HCT116 (cell line): Measurements from ENCODE around the gene SESN3. TPM values are rescaled to one million over a fixed set of nuclear protein-coding genes. Genes with fewer than 3 reads are reported as not detected.

Experiments
- ATAC-seq: fragments of 200-7000 bp; cut with Tn5 transposase; 2 replicates; pipeline ENCODE4 v1.9.1; 2020; ENCODE audit warnings: mild to moderate bottlenecking, moderate library complexity
- BruUV-seq: library from RNA; stranded (reverse); fragments of 400-500 nt; replicated peaks from 2 replicates; lab custom pipeline; 2021; lab: Mats Ljungman, UMichigan
- CTCF ChIA-PET: fragments of 300-600 bp; sonication (Branson Sonifier 250); formaldehyde crosslinking; loops from one replicate; lab custom pipeline; 2021; ENCODE audit warnings: antibody characterized with exemption; lab: Charles Lee
- POLR2A ChIA-PET: fragments of 300-600, 350-600 bp; sonication (Branson Sonifier 250); formaldehyde crosslinking; loops from one replicate; lab custom pipeline; 2021; ENCODE audit warnings: antibody characterized with exemption; lab: Charles Lee
- RAD21 ChIA-PET, 2 experiments: fragments of 300-600 bp; sonication (Branson Sonifier 250); formaldehyde crosslinking; loops; one replicate each; lab custom pipeline; 2023; ENCODE audit warnings: low total read pairs in 2 of 2; ENCODE audit not compliant: uncharacterized antibody in 2 of 2, unreplicated experiment in 2 of 2, low non-redundant PET in 1 of 2; lab: Charles Lee
- DNase-seq: peaks from one replicate; pipeline ENCODE4 v3.0.0-alpha.2; 2010; ENCODE audit warnings: low read depth, low spot score
- H2AFZ ChIP-seq: fragments of 200-600 bp; shearing (Covaris generic), sonication (generic); 2 replicates; pipeline ENCODE4 v1.6.1; 2017; ENCODE audit warnings: low read depth, mixed run types, mixed read lengths, antibody characterized with exemption, low read length; ENCODE audit not compliant: poor library complexity, severe bottlenecking
- H3K27ac ChIP-seq: 2 replicates; pipeline ENCODE4 v1.5.1; 2012; ENCODE audit warnings: low read depth, low read length
- H3K27me3 ChIP-seq: fragments of 200-600 bp; sonication (generic); 2 replicates; pipeline ENCODE4 v1.6.1; 2016; ENCODE audit warnings: mixed run types, low read length, mixed read lengths; ENCODE audit not compliant: insufficient read depth
- H3K36me3 ChIP-seq, 2 experiments: fragments of 200-500 bp in 1 of 2; fragments of 200-600 bp in 1 of 2; sonication (Bioruptor generic) in 1 of 2; sonication (generic) in 1 of 2; 2 replicates each; pipeline versions ENCODE4 v1.5.1 to v1.6.1; 2014 to 2016; ENCODE audit warnings: low read length in 2 of 2, inconsistent platforms in 1 of 2, mixed read lengths in 1 of 2, mixed run types in 1 of 2; ENCODE audit not compliant: insufficient read depth in 2 of 2, control insufficient read depth in 1 of 2
- H3K4me1 ChIP-seq, 2 experiments: fragments of 200-600 bp in 1 of 2; sonication (generic) in 1 of 2; 2 replicates each; pipeline versions ENCODE4 v1.5.1 to v1.6.1; 2012 to 2017; ENCODE audit warnings: low read length in 2 of 2, inconsistent platforms in 1 of 2, mild to moderate bottlenecking in 1 of 2, mixed read lengths in 1 of 2, mixed run types in 1 of 2, moderate library complexity in 1 of 2; ENCODE audit not compliant: insufficient read depth in 2 of 2, control insufficient read depth in 1 of 2
- H3K4me2 ChIP-seq: fragments of 200-600 bp; sonication (generic); 2 replicates; pipeline ENCODE4 v1.6.1; 2017; ENCODE audit warnings: mixed run types, low read length, mixed read lengths
- H3K4me3 ChIP-seq, 2 experiments: fragments of 200-600 bp in 1 of 2; sonication (generic) in 1 of 2; replicated peaks in 1 of 2; 2 replicates each; pipeline ENCODE4 v1.5.1; 2011 to 2016; ENCODE audit warnings: low read length in 2 of 2, control low read depth in 1 of 2, low read depth in 1 of 2, mild to moderate bottlenecking in 1 of 2, mixed read lengths in 1 of 2, mixed run types in 1 of 2
- H3K79me2 ChIP-seq: fragments of 200-600 bp; sonication (generic); 2 replicates; pipeline ENCODE4 v1.6.1; 2017; ENCODE audit warnings: mild to moderate bottlenecking, mixed run types, low read length, moderate library complexity, mixed read lengths; ENCODE audit not compliant: insufficient read depth
- H3K9ac ChIP-seq: fragments of 200-600 bp; sonication (generic); 2 replicates; pipeline ENCODE4 v1.6.1; 2016; ENCODE audit warnings: low read length, mixed read lengths
- H3K9me2 ChIP-seq: fragments of 200-600 bp; sonication (generic), shearing (Covaris generic); 2 replicates; pipeline ENCODE4 v1.6.1; 2017; ENCODE audit warnings: mixed run types, mild to moderate bottlenecking, moderate library complexity; ENCODE audit not compliant: insufficient read depth
- H3K9me3 ChIP-seq, 2 experiments: fragments of 200-500 bp in 1 of 2; fragments of 200-600 bp in 1 of 2; sonication (Bioruptor generic) in 1 of 2; sonication (generic) in 1 of 2; 2 replicates each; pipeline ENCODE4 v1.6.1; 2014 to 2017; ENCODE audit warnings: low read length in 2 of 2, mixed read lengths in 2 of 2, inconsistent platforms in 1 of 2, low read depth in 1 of 2, mild to moderate bottlenecking in 1 of 2, mixed run types in 1 of 2, moderate library complexity in 1 of 2; ENCODE audit not compliant: control insufficient read depth in 1 of 2, insufficient read depth in 1 of 2
- H4K20me1 ChIP-seq: fragments of 200-600 bp; sonication (generic), shearing (Covaris generic); 2 replicates; pipeline ENCODE4 v1.6.1; 2017; ENCODE audit warnings: mixed run types, mild to moderate bottlenecking, moderate library complexity; ENCODE audit not compliant: insufficient read depth
- ATF3 ChIP-seq: IDR thresholded peaks from 2 replicates; pipeline ENCODE4 v1.6.1; 2012
- CBX3 ChIP-seq: IDR thresholded peaks from 2 replicates; pipeline ENCODE4 v1.6.1; 2012; ENCODE audit warnings: low read depth
- CTCF ChIP-seq, 3 experiments: fragments of 200-600 bp in 1 of 3; sonication (generic) in 1 of 3; IDR thresholded peaks in 2 of 3; conservative IDR thresholded peaks in 1 of 3; 2 replicates each; pipeline ENCODE4 v1.5.1; 2012 to 2017; ENCODE audit warnings: low read depth in 2 of 3, low read length in 2 of 3, antibody characterized with exemption in 1 of 3, borderline replicate concordance in 1 of 3, control low read depth in 1 of 3, mild to moderate bottlenecking in 1 of 3, mixed read lengths in 1 of 3, mixed run types in 1 of 3, moderate library complexity in 1 of 3; ENCODE audit not compliant: insufficient read depth in 1 of 3
- EGR1 ChIP-seq: IDR thresholded peaks from 2 replicates; pipeline ENCODE4 v1.6.1; 2012; ENCODE audit warnings: low read depth
- ELF1 ChIP-seq: IDR thresholded peaks from 2 replicates; pipeline ENCODE4 v1.6.1; 2012; ENCODE audit warnings: low read depth, borderline replicate concordance
- EZH2 ChIP-seq: fragments of 200-600 bp; sonication (generic); IDR thresholded peaks from 2 replicates; pipeline ENCODE4 v1.6.1; 2017; ENCODE audit warnings: antibody characterized with exemption, mixed run types
- EZH2phosphoT487 ChIP-seq: fragments of 200-600 bp; IDR thresholded peaks from 2 replicates; pipeline ENCODE4 v1.6.1; 2018; ENCODE audit warnings: antibody characterized with exemption, borderline replicate concordance
- FOSL1 ChIP-seq: IDR thresholded peaks from 2 replicates; pipeline ENCODE4 v1.6.1; 2012; ENCODE audit warnings: low read depth
- JUND ChIP-seq: IDR thresholded peaks from 2 replicates; pipeline ENCODE4 v1.6.1; 2012
- POLR2AphosphoS5 ChIP-seq: IDR thresholded peaks from 2 replicates; pipeline ENCODE4 v1.6.1; 2011; ENCODE audit warnings: mild to moderate bottlenecking, low read depth, low read length, moderate library complexity
- SIN3A ChIP-seq: IDR thresholded peaks from 2 replicates; pipeline ENCODE4 v1.6.1; 2012; ENCODE audit warnings: low read depth
- SP1 ChIP-seq: IDR thresholded peaks from 2 replicates; pipeline ENCODE4 v1.6.1; 2012; ENCODE audit warnings: low read depth
- SRF ChIP-seq: IDR thresholded peaks from 2 replicates; pipeline ENCODE4 v1.6.1; 2012; ENCODE audit warnings: low read depth
- TCF7L2 ChIP-seq: IDR thresholded peaks from 2 replicates; pipeline ENCODE4 v1.7.0; 2011; ENCODE audit warnings: borderline replicate concordance, inconsistent platforms; ENCODE audit not compliant: insufficient read depth, insufficient read length; ENCODE audit errors: extremely low read depth
- ZBTB33 ChIP-seq: IDR thresholded peaks from 2 replicates; pipeline ENCODE4 v1.6.1; 2011; ENCODE audit warnings: mild to moderate bottlenecking, low read length, moderate library complexity; ENCODE audit not compliant: insufficient replicate concordance; ENCODE audit errors: extremely low read depth
- ZFX ChIP-seq: fragments of 450-650 bp; IDR thresholded peaks from 2 replicates; pipeline ENCODE4 v1.6.1; 2017
- ZNF274 ChIP-seq: fragments of 200-500 bp; sonication (Bioruptor generic); IDR thresholded peaks from 2 replicates; pipeline ENCODE4 v1.6.1; 2014; ENCODE audit warnings: mild to moderate bottlenecking, low read depth, low read length, inconsistent platforms
- intact Hi-C: fragments of 100-400 bp; cut with micrococcal nuclease; formaldehyde crosslinking; loops from 2 replicates; pipeline ENCODE4 v1.10.0; 2022
- total RNA-seq: library from RNA; stranded (reverse); gene quantifications from one replicate; pipeline ENCODE4 v1.2.1, GENCODE V29; 2021; ENCODE audit not compliant: unreplicated experiment
- TF ChIP-seq, protein P1 (sequence below): IDR thresholded peaks from 2 replicates; pipeline ENCODE4 v1.6.1; 2012

The SESN3 gene
- total RNA-seq, 1 experiment from 2014 or later = 4.2 TPM

DNA sequence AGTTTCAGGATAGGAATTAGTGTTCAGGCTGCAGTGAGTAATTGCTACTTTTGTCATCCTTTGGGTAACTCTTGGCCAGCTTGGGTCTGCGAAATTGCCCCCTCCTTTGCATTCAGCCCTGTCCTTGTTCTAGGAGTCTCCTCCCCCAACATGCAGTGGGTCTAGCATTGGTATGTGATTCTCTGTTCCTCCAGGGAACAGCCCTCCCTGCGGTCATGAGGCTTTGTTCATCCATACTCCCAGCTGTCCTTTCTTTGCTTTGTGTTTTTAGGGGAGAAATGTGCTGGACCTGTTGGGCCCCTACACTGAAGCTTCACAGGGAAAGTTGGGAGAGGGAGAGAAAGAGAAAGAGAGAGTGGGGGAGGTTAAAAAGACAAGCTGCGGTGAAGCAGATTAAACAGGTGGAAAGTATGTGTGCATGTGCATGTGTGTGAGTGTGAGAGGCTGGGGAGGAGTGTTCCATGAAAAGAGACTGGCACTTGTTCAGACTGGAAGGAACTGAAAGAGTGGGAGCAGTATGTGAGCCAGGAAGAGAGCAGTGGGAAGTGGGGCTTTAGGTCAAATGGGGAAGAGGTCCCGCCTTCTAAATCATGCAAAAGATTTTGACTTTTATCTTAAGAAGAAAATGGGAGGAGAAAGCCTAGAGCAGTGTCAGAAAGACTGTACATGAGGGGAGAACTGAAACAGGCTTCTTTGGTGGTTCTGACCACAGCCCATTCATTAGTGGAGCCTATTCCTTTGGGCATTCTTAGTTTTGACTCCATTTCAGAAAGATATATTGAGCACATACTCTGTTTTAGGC lies 17.9 kb upstream of the SESN3 start:
- BruUV-seq = no TSS peak
- Histone ChIP-seq H3K27me3 (no peaks in the 10 kb centered on the region), H3K79me2 (no peaks in the 10 kb centered on the region), H3K9ac (no peak overlapping the region), H3K9me2 (no peaks in the 10 kb centered on the region), H3K36me3 (no peaks in the 10 kb centered on the region), H3K27ac (no peak overlapping the region), H3K4me1 (peaks cover 4 to 5% of the 10 kb centered on the region in 2 experiments; a peak in 3 of 4 replicates), H3K9me3 (no peaks in the 10 kb centered on the region), H4K20me1 (no peaks in the 10 kb centered on the region), H3K4me2 (no peak overlapping the region), H2AFZ (no peak overlapping the region), H3K4me3 (no peak overlapping the region)
- ChIA-PET POLR2A (interaction anchor here (1.1 kb wide), 1 partner anchor 18 kb away, joined by 4 read pairs; the partner anchor contains the start of gene SESN3), CTCF (no interaction called here), RAD21 (no interaction called here)
- intact Hi-C loops = no loop called here
- no peak for DNase-seq
- TF ChIP-seq CBX3 (no peak), SIN3A (no peak), POLR2AphosphoS5 (no peak), JUND (no peak), CTCF (IDR thresholded peaks at IDR 0.05 in 2 of 3, conservative IDR thresholded peaks at IDR 0.05 in 1 of 3; ENCODE audit: borderline replicate concordance in 1 of 3, insufficient read depth in 1 of 3, low read depth in 2 of 3, low read length in 2 of 3) (no peak), EZH2phosphoT487 (no peak), TCF7L2 (no peak), EZH2 (no peak), ZBTB33 (no peak), EGR1 (no peak), SP1 (no peak), FOSL1 (no peak), ELF1 (no peak), ZFX (no peak), ZNF274 (no peak), ATF3 (no peak), SRF (no peak)
- TF ChIP-seq, protein P1, sequence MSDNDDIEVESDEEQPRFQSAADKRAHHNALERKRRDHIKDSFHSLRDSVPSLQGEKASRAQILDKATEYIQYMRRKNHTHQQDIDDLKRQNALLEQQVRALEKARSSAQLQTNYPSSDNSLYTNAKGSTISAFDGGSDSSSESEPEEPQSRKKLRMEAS = no peak
- ATAC-seq = no peak
